Right atrium auricular region (tissue), 2 donors: ENCODE results near the gene UCP2. TPM values are rescaled to one million over a fixed set of nuclear protein-coding genes. Genes with fewer than 3 reads are reported as not detected.
"Not testable (repeated sequence)": the region's sequence is repeated elsewhere in the genome, so short reads cannot be mapped to it uniquely, and the experiment has no call there.

Experiments
- DNase-seq: peaks from one replicate; pipeline ENCODE4 v3.0.0-alpha.2; 2019; ENCODE audit warnings: low spot score
- H3K27ac ChIP-seq, 2 donors: fragments of 200-600 bp; sonication (generic); 1 replicate in 1 of 2; 2 replicates in 1 of 2; pipeline ENCODE4 v1.5.1; 2016 to 2019
- H3K27me3 ChIP-seq, 2 donors: fragments of 200-600 bp; sonication (generic); one replicate each; pipeline versions ENCODE4 v1.5.1 to v1.6.0; 2017 to 2019
- H3K36me3 ChIP-seq: fragments of 200-600 bp; sonication (generic); one replicate; pipeline ENCODE4 v1.5.1; 2016
- H3K4me1 ChIP-seq, 2 donors: fragments of 200-600 bp; sonication (generic); one replicate each; pipeline versions ENCODE4 v1.5.1 to v1.6.0; 2017 to 2019
- H3K4me3 ChIP-seq, 2 donors: fragments of 200-600 bp; sonication (generic); 1 replicate in 1 of 2; 2 replicates in 1 of 2; pipeline ENCODE4 v1.5.1; 2017 to 2019; ENCODE audit warnings: mild to moderate bottlenecking in 1 of 2, moderate library complexity in 1 of 2
- H3K9me3 ChIP-seq, 2 donors: fragments of 200-600 bp; sonication (generic); one replicate each; pipeline ENCODE4 v1.5.1; 2019
- total RNA-seq, 2 donors: library from RNA; depleted of rRNA; stranded (reverse); fragments of >200 nt; gene quantifications; one replicate each; pipeline ENCODE4 v1.1.0, GENCODE V29; 2016
- TF ChIP-seq, protein P1 (sequence below), 2 donors: fragments of 200-600 bp; sonication (generic); IDR thresholded peaks; one replicate each; pipeline ENCODE4 v1.5.1; 2019; ENCODE audit warnings: antibody characterized with exemption in 2 of 2

Gene UCP2
- total RNA-seq, 2 donors from 2014 or later, result 8.2 to 13.2 TPM

DNA sequence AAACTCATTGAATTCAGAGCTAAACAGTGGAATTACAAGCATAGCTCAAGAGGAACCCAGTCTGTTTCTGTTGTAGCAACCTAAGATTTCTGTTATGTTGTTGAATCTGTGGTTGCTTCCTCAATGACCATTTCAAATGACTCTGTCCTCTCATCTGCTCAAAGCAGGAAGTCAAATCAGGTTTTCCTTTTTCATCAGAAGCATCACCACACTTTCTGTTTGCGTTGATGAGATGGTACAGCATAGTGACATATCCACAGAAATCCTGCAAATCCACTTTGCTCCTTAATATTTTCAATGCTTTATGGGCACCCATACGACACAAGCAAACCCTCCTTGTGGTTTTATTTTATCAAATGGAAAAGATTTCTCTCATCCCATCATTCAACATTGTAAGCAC is 12.6 kb upstream of the UCP2 start:
- TF ChIP-seq, protein P1, sequence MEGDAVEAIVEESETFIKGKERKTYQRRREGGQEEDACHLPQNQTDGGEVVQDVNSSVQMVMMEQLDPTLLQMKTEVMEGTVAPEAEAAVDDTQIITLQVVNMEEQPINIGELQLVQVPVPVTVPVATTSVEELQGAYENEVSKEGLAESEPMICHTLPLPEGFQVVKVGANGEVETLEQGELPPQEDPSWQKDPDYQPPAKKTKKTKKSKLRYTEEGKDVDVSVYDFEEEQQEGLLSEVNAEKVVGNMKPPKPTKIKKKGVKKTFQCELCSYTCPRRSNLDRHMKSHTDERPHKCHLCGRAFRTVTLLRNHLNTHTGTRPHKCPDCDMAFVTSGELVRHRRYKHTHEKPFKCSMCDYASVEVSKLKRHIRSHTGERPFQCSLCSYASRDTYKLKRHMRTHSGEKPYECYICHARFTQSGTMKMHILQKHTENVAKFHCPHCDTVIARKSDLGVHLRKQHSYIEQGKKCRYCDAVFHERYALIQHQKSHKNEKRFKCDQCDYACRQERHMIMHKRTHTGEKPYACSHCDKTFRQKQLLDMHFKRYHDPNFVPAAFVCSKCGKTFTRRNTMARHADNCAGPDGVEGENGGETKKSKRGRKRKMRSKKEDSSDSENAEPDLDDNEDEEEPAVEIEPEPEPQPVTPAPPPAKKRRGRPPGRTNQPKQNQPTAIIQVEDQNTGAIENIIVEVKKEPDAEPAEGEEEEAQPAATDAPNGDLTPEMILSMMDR (IDR thresholded peaks at IDR 0.05), result no peak
- DNase-seq, result no peak
- Histone ChIP-seq H3K9me3 (no peaks in the 10 kb centered on the region), H3K4me3 (no peak overlapping the region), H3K27ac (no peak overlapping the region), H3K27me3 (no peaks in the 10 kb centered on the region), H3K36me3 (no peaks in the 10 kb centered on the region), H3K4me1 (no peaks in the 10 kb centered on the region)

DNA sequence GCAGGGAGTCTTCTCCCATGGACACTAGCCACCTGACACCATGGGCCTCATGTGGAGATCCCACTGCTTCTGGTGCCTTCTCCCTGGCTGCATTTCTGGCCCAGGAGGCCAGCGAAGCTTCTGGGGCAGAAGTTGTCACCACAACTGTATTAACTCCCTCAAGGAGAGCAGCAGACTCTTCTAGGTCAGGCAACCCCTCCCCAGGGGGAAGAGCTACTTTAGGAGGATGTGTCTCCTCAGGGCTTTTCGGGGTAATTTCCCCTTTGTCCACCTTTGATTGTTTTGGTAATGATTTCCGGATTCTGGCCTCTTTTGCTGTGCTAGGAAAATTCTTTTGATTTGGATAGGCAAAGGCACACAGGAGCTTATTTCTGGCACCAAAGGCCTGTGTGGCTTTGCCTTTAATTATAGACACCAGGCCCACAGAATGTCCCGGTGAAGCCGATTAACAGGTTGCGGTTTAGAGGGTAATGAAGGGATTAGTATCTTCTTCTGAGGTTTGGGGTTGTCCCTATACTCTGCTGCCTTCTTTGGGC is 8.9 kb upstream of the UCP2 start:
- Histone ChIP-seq H3K27me3 (no peaks in the 10 kb centered on the region), H3K4me3 (no peak overlapping the region), H3K36me3 (no peaks in the 10 kb centered on the region), H3K9me3 (no peaks in the 10 kb centered on the region), H3K4me1 (no peaks in the 10 kb centered on the region), H3K27ac (no peak overlapping the region)
- TF ChIP-seq, protein P1 (IDR thresholded peaks at IDR 0.05), result no peak
- no peak for DNase-seq

DNA sequence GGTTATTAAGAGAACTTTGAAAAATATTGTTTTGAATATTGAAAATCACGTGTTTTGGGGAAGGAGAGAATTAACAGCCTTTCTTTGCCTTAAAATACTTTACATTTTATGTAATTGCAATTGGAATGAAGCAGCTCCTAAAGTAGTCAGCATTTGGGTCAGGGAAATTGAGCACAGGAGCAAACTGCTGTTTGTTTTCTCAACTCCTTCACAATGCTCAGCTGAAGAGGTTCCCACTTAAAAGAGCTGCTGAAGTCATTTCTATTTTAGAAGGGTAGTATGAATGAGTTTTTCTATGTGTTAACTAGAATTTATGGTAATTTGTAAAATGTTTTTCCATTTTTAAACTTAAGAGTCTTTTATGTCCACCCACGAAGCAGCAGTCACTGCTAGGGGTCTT is 8.1 kb upstream of the UCP2 start:
- H3K9me3 ChIP-seq, result no peaks in the 10 kb centered on the region
- no peaks in the 10 kb centered on the region for H3K27me3 ChIP-seq
- DNase-seq, result no peak
- H3K4me3 ChIP-seq, result no peak overlapping the region
- H3K36me3 ChIP-seq, result no peaks in the 10 kb centered on the region
- TF ChIP-seq, protein P1 (IDR thresholded peaks at IDR 0.05), result no peak
- H3K27ac ChIP-seq, result no peak overlapping the region
- H3K4me1 ChIP-seq, result no peaks in the 10 kb centered on the region

DNA sequence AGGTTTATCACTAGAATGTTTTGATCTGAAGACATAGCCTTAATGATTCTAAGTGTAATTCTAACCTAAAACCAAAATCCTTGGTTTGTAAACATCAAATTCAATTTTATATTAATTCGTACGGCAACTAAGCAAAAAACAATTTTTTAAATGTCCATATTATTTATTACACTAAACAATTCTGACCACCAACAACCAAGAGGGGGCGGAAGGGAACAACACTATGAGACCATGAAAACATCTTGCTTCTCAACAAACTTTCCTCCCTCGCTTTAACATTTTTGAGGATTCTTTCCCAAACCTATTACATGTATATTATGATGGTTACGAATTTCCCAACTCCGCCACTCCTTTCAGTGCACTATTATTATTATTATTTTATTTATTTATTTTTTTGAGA is 6.5 kb upstream of the UCP2 start:
- no peaks in the 10 kb centered on the region for H3K4me1 ChIP-seq
- H3K36me3 ChIP-seq, result no peaks in the 10 kb centered on the region
- DNase-seq, result no peak
- no peaks in the 10 kb centered on the region for H3K27me3 ChIP-seq
- H3K9me3 ChIP-seq, result no peaks in the 10 kb centered on the region
- TF ChIP-seq, protein P1 (IDR thresholded peaks at IDR 0.05), result no peak
- H3K4me3 ChIP-seq, result no peak overlapping the region
- H3K27ac ChIP-seq, result no peak overlapping the region

DNA sequence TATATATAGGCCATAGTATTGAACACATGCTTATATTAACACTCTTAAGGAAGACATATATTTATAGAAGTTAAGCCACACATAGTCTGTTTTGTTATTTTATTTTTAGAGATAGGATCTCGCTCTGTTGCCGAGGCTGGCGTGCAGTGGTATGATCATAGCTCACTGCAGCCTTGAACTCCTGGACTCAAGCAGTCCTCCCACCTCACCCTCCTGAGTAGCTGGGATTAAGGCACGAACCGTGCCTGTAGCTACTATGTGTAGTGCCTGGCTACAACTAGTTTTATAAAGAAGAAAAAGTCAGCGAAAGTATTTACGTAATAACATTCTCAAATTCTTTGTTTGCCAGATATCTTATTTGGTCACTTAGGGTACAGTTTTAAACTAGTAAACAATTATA is 5.6 kb upstream of the UCP2 start:
- TF ChIP-seq, protein P1 (IDR thresholded peaks at IDR 0.05), result no peak
- DNase-seq, result no peak
- Histone ChIP-seq H3K4me1 (peaks cover 0 to 6% of the 10 kb centered on the region in 2 donors), H3K27ac (no peak overlapping the region), H3K9me3 (no peaks in the 10 kb centered on the region), H3K36me3 (no peaks in the 10 kb centered on the region), H3K4me3 (no peak overlapping the region), H3K27me3 (no peaks in the 10 kb centered on the region)

DNA sequence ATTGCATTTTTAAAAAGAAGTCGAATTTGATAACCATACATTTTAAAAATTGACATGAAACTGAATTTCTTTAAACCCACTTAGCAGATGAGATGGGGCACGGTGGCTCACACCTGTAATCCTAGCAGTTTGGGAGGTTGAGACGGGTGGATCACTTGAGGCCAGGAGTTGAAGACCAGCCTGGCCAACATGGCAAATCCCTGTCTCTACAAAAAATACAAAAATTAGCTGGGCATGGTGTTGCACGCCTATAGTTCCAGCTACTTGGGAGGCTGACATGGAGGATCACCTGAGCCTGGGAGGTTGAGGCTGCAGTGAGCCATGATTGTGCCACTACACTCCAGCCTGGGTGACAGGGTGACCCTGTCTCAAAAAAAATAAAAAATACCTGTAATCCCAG is 3.0 kb upstream of the UCP2 start:
- H3K4me3 ChIP-seq, H3K36me3 ChIP-seq, H3K27ac ChIP-seq, H3K9me3 ChIP-seq, DNase-seq, H3K4me1 ChIP-seq, H3K27me3 ChIP-seq: not testable (repeated sequence)
